ENCODE data around the gene SMCHD1. TPM values are rescaled to one million over a fixed set of nuclear protein-coding genes. Genes with fewer than 3 reads are reported as not detected.
"Not testable (repeated sequence)": the region's sequence is repeated elsewhere in the genome, so short reads cannot be mapped to it uniquely, and the experiment has no call there.

Gene SMCHD1
- total and polyA plus RNA-seq, 2 donors (not counting 1 experiment from before 2014, with no cell fraction given), result 54.2 to 380 TPM

DNA sequence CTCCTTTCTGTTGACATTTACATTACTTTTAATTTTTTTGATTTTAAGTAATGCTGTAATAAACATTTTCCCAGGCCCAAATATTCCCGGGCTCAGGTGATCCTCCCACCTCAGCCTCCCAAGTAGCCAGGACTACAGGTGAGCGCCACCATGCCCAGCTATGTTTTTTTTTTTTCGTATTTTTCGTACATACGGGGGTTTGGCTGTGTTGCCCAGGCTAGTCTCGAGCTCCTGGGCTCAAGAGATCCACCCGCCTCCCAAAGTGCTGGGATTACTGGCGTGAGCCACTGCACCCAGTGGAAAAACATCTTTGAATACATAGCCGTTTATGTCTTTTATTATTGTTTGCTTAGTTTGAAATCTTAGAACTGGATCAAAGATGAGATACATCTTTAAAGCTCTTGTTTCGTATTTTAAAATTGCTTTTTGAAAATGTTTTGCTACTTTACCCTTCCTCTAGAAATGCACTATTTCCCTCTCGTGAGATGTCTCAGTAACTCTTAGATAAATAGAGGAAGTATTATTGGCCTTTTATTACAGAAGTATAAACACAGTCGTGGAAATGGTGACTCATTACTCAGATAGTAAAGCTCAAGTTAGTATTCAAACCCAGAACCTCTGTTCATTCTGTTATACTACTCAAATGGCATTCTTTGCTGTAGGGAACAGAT, 2.4 kb downstream of the SMCHD1 start:
- intact Hi-C loops (cut with micrococcal nuclease), result loop anchor here (5.0 to 10.0 kb wide), 6 partner anchors 34 to 937 kb away; partner anchors contain the start of genes EMILIN2 and LPIN2
- Histone ChIP-seq H2AFZ (ENCODE audit: insufficient read depth, low read depth, low read length, poor library complexity, severe bottlenecking) (peak overlapping the region; percentile 13), H3K4me1 (ENCODE audit: control insufficient read depth in 2 of 2, insufficient read depth in 2 of 2, low read length in 2 of 2) (peaks cover 37 to 38% of the 10 kb centered on the region in 2 donors), H3K79me2 (ENCODE audit: control insufficient read depth, insufficient read depth, low read length) (peaks cover 70% of the 10 kb centered on the region), H4K20me1 (ENCODE audit: control insufficient read depth, insufficient read depth, low read length, poor library complexity, severe bottlenecking) (peaks cover 39% of the 10 kb centered on the region), H3K36me3 (replicated peaks in 1 of 2; ENCODE audit: control extremely low read depth in 1 of 2, control insufficient read depth in 1 of 2, extremely low read depth in 1 of 2, insufficient read depth in 2 of 2, low read length in 1 of 2) (peaks cover 0 to 11% of the 10 kb centered on the region in 2 experiments), H3K4me3 (ENCODE audit: control extremely low read depth in 1 of 5, extremely low read depth in 1 of 5, insufficient read depth in 1 of 5, low read depth in 2 of 5, low read length in 4 of 5) (peak overlapping the region; percentile 86 to 99 (median 94)), H3K27ac (ENCODE audit: low read length in 2 of 2) (peak overlapping the region; percentile 94 to 100), H3K9me3 (ENCODE audit: control extremely low read depth in 1 of 3, control insufficient read depth in 2 of 3, insufficient read depth in 1 of 3, low read length in 2 of 3) (peaks cover 0 to 8% (median 0%) of the 10 kb centered on the region in 3 donors), H3K27me3 (replicated peaks in 1 of 4; ENCODE audit: control extremely low read depth in 1 of 4, control insufficient read depth in 3 of 4, insufficient read depth in 4 of 4, low read length in 3 of 4) (no peaks in the 10 kb centered on the region), H3K9ac (ENCODE audit: low read length) (peak overlapping the region; percentile 97), H3K4me2 (replicated peaks; ENCODE audit: low read depth, low read length, poor library complexity, severe bottlenecking) (peak overlapping the region; percentile 75)
- TF ChIP-seq EZH2 (IDR thresholded peaks at IDR 0.05; ENCODE audit: borderline replicate concordance, insufficient read depth, low read depth, low read length, poor library complexity, severe bottlenecking) (no peak), CTCF (IDR thresholded peaks at IDR 0.05) (no peak)
- WGBS (ENCODE audit: insufficient coverage), result 60% methylated on average over 1 of the region's 12 CpGs
- peak; percentile 65 for DNase-seq
- CTCF ChIA-PET, result interaction anchor here (0.6 to 5.9 kb wide), 8 partner anchors 16 to 217 kb away, joined by 3 to 88 read pairs (median 3); partner anchors contain the start of genes METTL4 and NDC80
- POLR2A ChIA-PET, result interaction anchor here (0.8 to 5.0 kb wide), 4 partner anchors 21 to 589 kb away, joined by 3 to 166 read pairs (median 24); partner anchors contain the start of genes METTL4, MYL12A and NDC80
- Mint-ChIP-seq H3K4me3 (peak overlapping the region; percentile 98), H3K27ac (peak overlapping the region; percentile 99), H3K4me1 (peaks cover 47% of the 10 kb centered on the region), H3K27me3 (no peaks in the 10 kb centered on the region), H3K9me3 (ENCODE audit: insufficient read depth) (no peaks in the 10 kb centered on the region)
- peak; percentile 6 for ATAC-seq (ENCODE audit: low read depth)

DNA sequence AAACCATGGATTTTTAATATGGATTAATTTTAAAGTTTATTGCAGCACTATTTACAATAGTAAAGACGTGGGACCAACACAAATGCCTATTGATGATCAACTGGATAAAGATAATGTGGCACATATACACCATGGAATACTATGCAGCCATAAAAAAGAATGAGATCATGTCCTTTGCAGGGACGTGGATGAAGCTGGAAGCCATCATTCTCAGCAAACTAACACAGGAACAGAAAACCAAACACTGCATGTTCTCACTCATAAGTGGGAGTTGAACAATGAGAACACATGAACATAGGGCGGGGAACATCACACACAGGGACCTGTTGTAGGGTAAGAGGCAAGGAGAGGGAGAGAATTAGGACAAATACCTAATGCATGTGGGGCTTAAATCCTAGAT, 5.3 kb downstream of the SMCHD1 start:
- H3K9ac ChIP-seq (ENCODE audit: low read length); H3K27me3 Mint-ChIP-seq; H3K4me2 ChIP-seq (replicated peaks; ENCODE audit: low read depth, low read length, poor library complexity, severe bottlenecking); H3K9me3 ChIP-seq (ENCODE audit: control extremely low read depth in 1 of 3, control insufficient read depth in 2 of 3, insufficient read depth in 1 of 3, low read length in 2 of 3); H3K9me3 Mint-ChIP-seq (ENCODE audit: insufficient read depth); DNase-seq; intact Hi-C loops (cut with micrococcal nuclease); H3K4me3 ChIP-seq (ENCODE audit: control extremely low read depth in 1 of 5, extremely low read depth in 1 of 5, insufficient read depth in 1 of 5, low read depth in 2 of 5, low read length in 4 of 5); H2AFZ ChIP-seq (ENCODE audit: insufficient read depth, low read depth, low read length, poor library complexity, severe bottlenecking); H3K27me3 ChIP-seq (replicated peaks in 1 of 4; ENCODE audit: control extremely low read depth in 1 of 4, control insufficient read depth in 3 of 4, insufficient read depth in 4 of 4, low read length in 3 of 4); ATAC-seq (ENCODE audit: low read depth): not testable (repeated sequence)
- H3K27ac Mint-ChIP-seq, result peak overlapping the region; percentile 67
- WGBS (ENCODE audit: insufficient coverage), result no CpG with 5 or more reads among the region's 3 CpGs
- H3K4me3 Mint-ChIP-seq, result peak overlapping the region; percentile 48
- H4K20me1 ChIP-seq (ENCODE audit: control insufficient read depth, insufficient read depth, low read length, poor library complexity, severe bottlenecking), result peaks cover 68% of the 10 kb centered on the region
- H3K27ac ChIP-seq (ENCODE audit: low read length in 2 of 2), result peak overlapping the region in 1 of 2 donors; percentile 5
- H3K4me1 ChIP-seq (ENCODE audit: control insufficient read depth in 2 of 2, insufficient read depth in 2 of 2, low read length in 2 of 2), result peaks cover 34 to 40% of the 10 kb centered on the region in 2 donors
- peaks cover 99% of the 10 kb centered on the region for H3K79me2 ChIP-seq (ENCODE audit: control insufficient read depth, insufficient read depth, low read length)
- ChIA-PET CTCF (interaction anchor here (0.7 kb wide), 1 partner anchor 21 kb away, joined by 4 read pairs; no protein-coding TSS in a partner anchor), POLR2A (interaction anchor here (0.6 kb wide), 1 partner anchor 23 kb away, joined by 4 read pairs; no protein-coding TSS in a partner anchor)
- H3K36me3 ChIP-seq (replicated peaks in 1 of 2; ENCODE audit: control extremely low read depth in 1 of 2, control insufficient read depth in 1 of 2, extremely low read depth in 1 of 2, insufficient read depth in 2 of 2, low read length in 1 of 2), result peaks cover 0 to 11% of the 10 kb centered on the region in 2 experiments
- H3K4me1 Mint-ChIP-seq, result peaks cover 54% of the 10 kb centered on the region

- not testable (repeated sequence) for H3K4me2 ChIP-seq (replicated peaks; ENCODE audit: low read depth, low read length, poor library complexity, severe bottlenecking); H3K27ac Mint-ChIP-seq
These were observed 6.8 kb downstream of the SMCHD1 start for GRCh38 chr18:2662288-2662687.

More at GRCh38 chr18:2662288-2662687, 6.8 kb downstream of the SMCHD1 start:
- intact Hi-C loops (cut with micrococcal nuclease); H3K9me3 ChIP-seq (ENCODE audit: control extremely low read depth in 1 of 3, control insufficient read depth in 2 of 3, insufficient read depth in 1 of 3, low read length in 2 of 3); H3K9me3 Mint-ChIP-seq (ENCODE audit: insufficient read depth); H2AFZ ChIP-seq (ENCODE audit: insufficient read depth, low read depth, low read length, poor library complexity, severe bottlenecking); H3K27ac ChIP-seq (ENCODE audit: low read length in 2 of 2); DNase-seq; H3K4me3 ChIP-seq (ENCODE audit: control extremely low read depth in 1 of 5, extremely low read depth in 1 of 5, insufficient read depth in 1 of 5, low read depth in 2 of 5, low read length in 4 of 5); H3K9ac ChIP-seq (ENCODE audit: low read length); POLR2A ChIA-PET; CTCF ChIA-PET; H3K27me3 ChIP-seq (replicated peaks in 1 of 4; ENCODE audit: control extremely low read depth in 1 of 4, control insufficient read depth in 3 of 4, insufficient read depth in 4 of 4, low read length in 3 of 4); H3K27me3 Mint-ChIP-seq; ATAC-seq (ENCODE audit: low read depth); H3K4me3 Mint-ChIP-seq: not testable (repeated sequence)
- Histone ChIP-seq H3K36me3 (replicated peaks in 1 of 2; ENCODE audit: control extremely low read depth in 1 of 2, control insufficient read depth in 1 of 2, extremely low read depth in 1 of 2, insufficient read depth in 2 of 2, low read length in 1 of 2) (peaks cover 3 to 25% of the 10 kb centered on the region in 2 experiments), H4K20me1 (ENCODE audit: control insufficient read depth, insufficient read depth, low read length, poor library complexity, severe bottlenecking) (peaks cover 54% of the 10 kb centered on the region), H3K4me1 (ENCODE audit: control insufficient read depth in 2 of 2, insufficient read depth in 2 of 2, low read length in 2 of 2) (peaks cover 34 to 40% of the 10 kb centered on the region in 2 donors), H3K79me2 (ENCODE audit: control insufficient read depth, insufficient read depth, low read length) (peaks cover 99% of the 10 kb centered on the region)
- peaks cover 55% of the 10 kb centered on the region for H3K4me1 Mint-ChIP-seq
- WGBS (ENCODE audit: insufficient coverage), result 100% methylated on average over 1 of the region's 7 CpGs
